ENCODE results near the gene SAMD4A.

Gene SAMD4A

DNA sequence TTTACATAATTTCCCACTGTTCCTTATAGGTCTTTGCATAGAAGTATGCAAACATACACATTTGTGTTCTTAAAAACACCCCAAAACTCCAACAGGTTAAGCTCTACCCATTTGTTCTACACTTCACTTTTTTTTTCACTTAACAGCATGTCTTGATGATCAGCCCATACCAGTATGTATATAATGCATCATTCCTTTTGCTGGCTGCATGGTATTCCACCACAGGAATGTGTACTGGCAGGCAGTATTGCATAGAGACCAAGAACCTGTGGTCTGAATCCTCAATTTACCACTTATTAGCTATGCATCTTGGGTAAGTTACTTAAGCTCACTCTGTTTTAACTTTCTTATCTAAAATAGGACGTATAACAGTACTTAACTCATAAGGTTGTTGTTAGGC is 65.5 kb downstream of the SAMD4A start:
- no peak overlapping the region for H3K4me2 ChIP-seq (ENCODE audit: low read length)
- no peaks in the 10 kb centered on the region for H3K4me1 ChIP-seq (ENCODE audit: insufficient read depth, low read length, severe bottlenecking)
- H3K9me3 ChIP-seq (ENCODE audit: low read length), result no peaks in the 10 kb centered on the region
- no peaks in the 10 kb centered on the region for H3K27me3 ChIP-seq (ENCODE audit: insufficient read depth, low read length)
- H4K20me1 ChIP-seq (ENCODE audit: insufficient read depth, low read length), result no peaks in the 10 kb centered on the region
- no peak overlapping the region for H3K4me3 ChIP-seq (ENCODE audit: low read depth, low read length, poor library complexity, severe bottlenecking)
- H3K36me3 ChIP-seq (ENCODE audit: insufficient read depth, low read length), result no peaks in the 10 kb centered on the region
- H3K9ac ChIP-seq (ENCODE audit: low read length), result no peak overlapping the region
- H3F3A ChIP-seq (ENCODE audit: insufficient read depth, low read length), result no peaks in the 10 kb centered on the region
- H3K79me2 ChIP-seq (ENCODE audit: insufficient read depth, low read length), result no peaks in the 10 kb centered on the region
- no peaks in the 10 kb centered on the region for H3K9me2 ChIP-seq (ENCODE audit: low read depth, low read length)
- no peak overlapping the region for H3K27ac ChIP-seq (ENCODE audit: low read depth, low read length, poor library complexity, severe bottlenecking)
- no peak for TF ChIP-seq EZH2 (IDR thresholded peaks at IDR 0.05; ENCODE audit: borderline replicate concordance, low read length)
- TF ChIP-seq, protein P1, sequence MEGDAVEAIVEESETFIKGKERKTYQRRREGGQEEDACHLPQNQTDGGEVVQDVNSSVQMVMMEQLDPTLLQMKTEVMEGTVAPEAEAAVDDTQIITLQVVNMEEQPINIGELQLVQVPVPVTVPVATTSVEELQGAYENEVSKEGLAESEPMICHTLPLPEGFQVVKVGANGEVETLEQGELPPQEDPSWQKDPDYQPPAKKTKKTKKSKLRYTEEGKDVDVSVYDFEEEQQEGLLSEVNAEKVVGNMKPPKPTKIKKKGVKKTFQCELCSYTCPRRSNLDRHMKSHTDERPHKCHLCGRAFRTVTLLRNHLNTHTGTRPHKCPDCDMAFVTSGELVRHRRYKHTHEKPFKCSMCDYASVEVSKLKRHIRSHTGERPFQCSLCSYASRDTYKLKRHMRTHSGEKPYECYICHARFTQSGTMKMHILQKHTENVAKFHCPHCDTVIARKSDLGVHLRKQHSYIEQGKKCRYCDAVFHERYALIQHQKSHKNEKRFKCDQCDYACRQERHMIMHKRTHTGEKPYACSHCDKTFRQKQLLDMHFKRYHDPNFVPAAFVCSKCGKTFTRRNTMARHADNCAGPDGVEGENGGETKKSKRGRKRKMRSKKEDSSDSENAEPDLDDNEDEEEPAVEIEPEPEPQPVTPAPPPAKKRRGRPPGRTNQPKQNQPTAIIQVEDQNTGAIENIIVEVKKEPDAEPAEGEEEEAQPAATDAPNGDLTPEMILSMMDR (IDR thresholded peaks at IDR 0.05; ENCODE audit: low read length), result no peak
- H2AFZ ChIP-seq (ENCODE audit: low read length), result no peak overlapping the region

DNA sequence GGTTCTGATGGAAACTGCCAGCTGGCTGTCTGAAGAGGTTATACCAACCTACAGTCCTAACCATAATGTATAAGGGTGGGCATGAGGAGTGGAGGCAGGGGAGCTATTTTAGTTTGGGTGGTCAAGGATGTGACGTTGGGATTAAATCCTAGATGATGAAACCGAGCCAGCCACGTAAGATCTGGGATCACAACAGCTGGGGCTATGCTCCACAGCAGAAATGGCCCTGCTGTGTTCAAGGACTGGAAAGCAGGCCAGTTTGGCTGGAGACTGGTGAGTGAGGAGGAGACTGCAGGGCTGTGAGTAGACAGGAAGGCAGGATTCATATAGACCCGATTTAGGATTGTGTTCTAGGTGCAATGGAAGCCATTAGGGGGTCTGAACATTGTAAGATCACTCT is 66.1 kb downstream of the SAMD4A start:
- H3K9me3 ChIP-seq (ENCODE audit: low read length), result no peaks in the 10 kb centered on the region
- TF ChIP-seq, protein P1 (IDR thresholded peaks at IDR 0.05; ENCODE audit: low read length), result no peak
- no peak for TF ChIP-seq EZH2 (IDR thresholded peaks at IDR 0.05; ENCODE audit: borderline replicate concordance, low read length)
- H4K20me1 ChIP-seq (ENCODE audit: insufficient read depth, low read length), result no peaks in the 10 kb centered on the region
- no peaks in the 10 kb centered on the region for H3F3A ChIP-seq (ENCODE audit: insufficient read depth, low read length)
- H3K27ac ChIP-seq (ENCODE audit: low read depth, low read length, poor library complexity, severe bottlenecking), result no peak overlapping the region
- no peak overlapping the region for H3K4me2 ChIP-seq (ENCODE audit: low read length)
- H3K4me3 ChIP-seq (ENCODE audit: low read depth, low read length, poor library complexity, severe bottlenecking), result no peak overlapping the region
- no peak overlapping the region for H3K9ac ChIP-seq (ENCODE audit: low read length)
- H3K9me2 ChIP-seq (ENCODE audit: low read depth, low read length), result no peaks in the 10 kb centered on the region
- no peaks in the 10 kb centered on the region for H3K36me3 ChIP-seq (ENCODE audit: insufficient read depth, low read length)
- H3K27me3 ChIP-seq (ENCODE audit: insufficient read depth, low read length), result no peaks in the 10 kb centered on the region
- no peaks in the 10 kb centered on the region for H3K79me2 ChIP-seq (ENCODE audit: insufficient read depth, low read length)
- H2AFZ ChIP-seq (ENCODE audit: low read length), result no peak overlapping the region
- H3K4me1 ChIP-seq (ENCODE audit: insufficient read depth, low read length, severe bottlenecking), result no peaks in the 10 kb centered on the region

DNA sequence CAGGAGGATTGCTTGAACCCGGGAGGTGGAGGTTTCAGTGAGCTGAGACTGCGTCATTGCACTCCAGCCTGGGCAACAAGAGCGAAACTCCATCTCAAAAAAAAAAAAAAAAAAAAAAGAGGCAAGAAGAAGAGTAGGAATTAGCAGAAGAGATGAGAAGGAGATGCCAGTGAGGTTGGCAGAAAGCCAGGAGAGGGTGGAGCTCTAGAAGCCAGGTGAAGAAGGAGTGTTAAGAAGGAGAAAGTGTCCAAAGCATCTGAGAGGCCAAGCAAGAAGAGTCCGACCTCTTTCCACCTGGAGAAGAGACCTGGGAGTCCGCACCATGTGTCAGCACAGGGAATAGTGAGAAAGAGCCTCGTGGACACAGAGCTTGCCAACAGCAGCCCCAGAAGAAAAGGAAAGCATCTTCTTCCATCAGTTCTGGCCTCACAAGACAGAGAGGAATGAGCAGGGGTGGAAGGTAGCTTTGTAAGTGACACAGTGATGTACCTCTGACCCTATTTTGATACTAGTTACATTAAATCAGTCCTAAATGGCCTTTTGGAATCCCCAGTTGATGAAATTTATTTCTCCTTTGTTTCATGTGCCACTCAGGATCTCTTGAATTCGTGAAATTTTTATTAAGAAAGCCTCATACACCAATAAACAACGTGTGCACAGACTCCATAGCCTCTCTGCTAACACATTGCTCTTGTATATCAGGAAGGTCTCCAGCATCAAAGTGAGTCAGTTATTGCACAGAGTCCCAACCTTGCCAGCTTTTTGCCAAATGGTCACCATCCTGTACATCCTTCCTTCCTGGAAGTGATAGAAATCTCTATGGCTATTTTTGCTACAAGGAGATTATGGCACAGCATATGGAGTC is 70.6 kb downstream of the SAMD4A start:
- Histone ChIP-seq H3K9ac (ENCODE audit: low read length) (no peak overlapping the region), H3K9me2 (ENCODE audit: low read depth, low read length) (no peaks in the 10 kb centered on the region), H4K20me1 (ENCODE audit: insufficient read depth, low read length) (no peaks in the 10 kb centered on the region), H3K4me3 (ENCODE audit: low read depth, low read length, poor library complexity, severe bottlenecking) (no peak overlapping the region), H3K79me2 (ENCODE audit: insufficient read depth, low read length) (no peaks in the 10 kb centered on the region), H3K4me2 (ENCODE audit: low read length) (no peak overlapping the region), H2AFZ (ENCODE audit: low read length) (no peak overlapping the region), H3K4me1 (ENCODE audit: insufficient read depth, low read length, severe bottlenecking) (no peaks in the 10 kb centered on the region), H3F3A (ENCODE audit: insufficient read depth, low read length) (no peaks in the 10 kb centered on the region), H3K36me3 (ENCODE audit: insufficient read depth, low read length) (no peaks in the 10 kb centered on the region), H3K27me3 (ENCODE audit: insufficient read depth, low read length) (no peaks in the 10 kb centered on the region), H3K9me3 (ENCODE audit: low read length) (no peaks in the 10 kb centered on the region), H3K27ac (ENCODE audit: low read depth, low read length, poor library complexity, severe bottlenecking) (no peak overlapping the region)
- TF ChIP-seq, protein P1 (IDR thresholded peaks at IDR 0.05; ENCODE audit: low read length), result no peak
- TF ChIP-seq EZH2 (IDR thresholded peaks at IDR 0.05; ENCODE audit: borderline replicate concordance, low read length), result no peak

All from OCI-LY1 (cell line).